ENCODE results near the gene NELL1.

DNA sequence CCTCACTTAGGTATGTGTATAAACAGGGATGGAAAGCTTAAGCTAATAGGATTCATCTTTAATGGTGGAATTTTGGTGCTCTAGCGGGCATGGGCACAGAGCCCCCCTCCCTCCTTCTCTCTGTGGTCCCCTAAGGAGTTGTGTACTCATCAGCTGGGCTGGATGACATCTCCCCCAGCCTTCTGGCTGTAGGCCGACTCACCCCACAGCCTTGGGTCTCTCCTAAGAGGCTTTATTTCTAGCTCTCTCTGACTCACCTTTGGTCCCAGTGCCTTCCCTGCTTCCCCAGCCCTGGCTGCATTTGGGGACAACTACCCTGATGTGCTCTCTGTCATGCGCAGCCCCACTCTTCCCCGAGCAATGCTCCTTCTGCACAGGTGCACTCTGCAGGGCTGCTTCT lies 43.1 kb upstream of the NELL1 start:
- TF ChIP-seq EZH2 (IDR thresholded peaks at IDR 0.05; ENCODE audit: borderline replicate concordance, low read length): no peak
- TF ChIP-seq, protein P1, sequence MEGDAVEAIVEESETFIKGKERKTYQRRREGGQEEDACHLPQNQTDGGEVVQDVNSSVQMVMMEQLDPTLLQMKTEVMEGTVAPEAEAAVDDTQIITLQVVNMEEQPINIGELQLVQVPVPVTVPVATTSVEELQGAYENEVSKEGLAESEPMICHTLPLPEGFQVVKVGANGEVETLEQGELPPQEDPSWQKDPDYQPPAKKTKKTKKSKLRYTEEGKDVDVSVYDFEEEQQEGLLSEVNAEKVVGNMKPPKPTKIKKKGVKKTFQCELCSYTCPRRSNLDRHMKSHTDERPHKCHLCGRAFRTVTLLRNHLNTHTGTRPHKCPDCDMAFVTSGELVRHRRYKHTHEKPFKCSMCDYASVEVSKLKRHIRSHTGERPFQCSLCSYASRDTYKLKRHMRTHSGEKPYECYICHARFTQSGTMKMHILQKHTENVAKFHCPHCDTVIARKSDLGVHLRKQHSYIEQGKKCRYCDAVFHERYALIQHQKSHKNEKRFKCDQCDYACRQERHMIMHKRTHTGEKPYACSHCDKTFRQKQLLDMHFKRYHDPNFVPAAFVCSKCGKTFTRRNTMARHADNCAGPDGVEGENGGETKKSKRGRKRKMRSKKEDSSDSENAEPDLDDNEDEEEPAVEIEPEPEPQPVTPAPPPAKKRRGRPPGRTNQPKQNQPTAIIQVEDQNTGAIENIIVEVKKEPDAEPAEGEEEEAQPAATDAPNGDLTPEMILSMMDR (conservative IDR thresholded peaks at IDR 0.05 in 1 of 2, IDR thresholded peaks at IDR 0.05 in 1 of 2; ENCODE audit: extremely low read depth in 1 of 2, insufficient read depth in 1 of 2, low read depth in 1 of 2, low read length in 2 of 2): no peak

Measured in mammary epithelial cell (primary cell).